Tibial nerve (tissue), 4 donors: Measurements from ENCODE around the gene BBS7.
A peak's percentile ranks its signal among the peaks of the same experiment; 100 is the strongest.

ENCODE experiments used
- EP300 ChIP-seq, 2 donors: sonication (generic); formaldehyde crosslinking; IDR thresholded peaks; one replicate each; pipeline ENCODE4 v1.6.1; 2017; ENCODE audit warnings: antibody characterized with exemption in 2 of 2, mild to moderate bottlenecking in 1 of 2
- POLR2A ChIP-seq, 2 donors: fragments of 450-650 bp; IDR thresholded peaks; one replicate each; pipeline ENCODE4 v1.6.1; 2017; ENCODE audit warnings: antibody characterized with exemption in 2 of 2, mild to moderate bottlenecking in 2 of 2, moderate library complexity in 2 of 2
- TF ChIP-seq, protein P1 (sequence below), 5 experiments: fragments of 200-600 bp in 3 of 5; fragments of 450-650 bp in 2 of 5; sonication (generic) in 3 of 5; IDR thresholded peaks; one replicate each; pipeline ENCODE4 v1.5.1; 2016 to 2019; ENCODE audit warnings: antibody characterized with exemption in 5 of 5, mild to moderate bottlenecking in 3 of 5, moderate library complexity in 2 of 5

GRCh38 chr4:121799208-121799823, 71.0 kb downstream of the BBS7 start:
- TF ChIP-seq POLR2A (IDR thresholded peaks at IDR 0.05): no peak
- TF ChIP-seq, protein P1, sequence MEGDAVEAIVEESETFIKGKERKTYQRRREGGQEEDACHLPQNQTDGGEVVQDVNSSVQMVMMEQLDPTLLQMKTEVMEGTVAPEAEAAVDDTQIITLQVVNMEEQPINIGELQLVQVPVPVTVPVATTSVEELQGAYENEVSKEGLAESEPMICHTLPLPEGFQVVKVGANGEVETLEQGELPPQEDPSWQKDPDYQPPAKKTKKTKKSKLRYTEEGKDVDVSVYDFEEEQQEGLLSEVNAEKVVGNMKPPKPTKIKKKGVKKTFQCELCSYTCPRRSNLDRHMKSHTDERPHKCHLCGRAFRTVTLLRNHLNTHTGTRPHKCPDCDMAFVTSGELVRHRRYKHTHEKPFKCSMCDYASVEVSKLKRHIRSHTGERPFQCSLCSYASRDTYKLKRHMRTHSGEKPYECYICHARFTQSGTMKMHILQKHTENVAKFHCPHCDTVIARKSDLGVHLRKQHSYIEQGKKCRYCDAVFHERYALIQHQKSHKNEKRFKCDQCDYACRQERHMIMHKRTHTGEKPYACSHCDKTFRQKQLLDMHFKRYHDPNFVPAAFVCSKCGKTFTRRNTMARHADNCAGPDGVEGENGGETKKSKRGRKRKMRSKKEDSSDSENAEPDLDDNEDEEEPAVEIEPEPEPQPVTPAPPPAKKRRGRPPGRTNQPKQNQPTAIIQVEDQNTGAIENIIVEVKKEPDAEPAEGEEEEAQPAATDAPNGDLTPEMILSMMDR (IDR thresholded peaks at IDR 0.05): no peak
- TF ChIP-seq EP300 (IDR thresholded peaks at IDR 0.05): peak; percentile 16 to 60
